ENCODE measurements around the gene GATAD2A. TPM values are rescaled to one million over a fixed set of nuclear protein-coding genes. Genes with fewer than 3 reads are reported as not detected.
"Not testable (repeated sequence)": the region's sequence is repeated elsewhere in the genome, so short reads cannot be mapped to it uniquely, and the experiment has no call there.

The GATAD2A gene
- total and polyA plus RNA-seq, 2 of the 13 experiments (the other 11 are each of a cell fraction or from before 2014, with no cell fraction given) = 16.8 to 28.6 TPM

- Histone ChIP-seq H3K27ac (ENCODE audit: extremely low read length, insufficient read depth, low read length) (peak overlapping the region; percentile 75), H3K4me2 (ENCODE audit: low read depth, low read length) (peak overlapping the region; percentile 81), H3K4me3 (replicated peaks in 1 of 3; ENCODE audit: insufficient read depth in 1 of 3, low read depth in 2 of 3, low read length in 3 of 3) (peak overlapping the region in 2 of 3 experiments; percentile 34 to 41; a peak in 2 of 6 replicates), H3K79me2 (ENCODE audit: insufficient read depth, low read length) (peaks cover 66% of the 10 kb centered on the region), H3K9ac (ENCODE audit: insufficient read depth, low read depth, low read length) (peak overlapping the region; percentile 62; the same call in 1 of the 2 replicates), H3K4me1 (ENCODE audit: insufficient read depth, low read length) (peaks cover 69% of the 10 kb centered on the region)
- 92% methylated on average over 12 of the region's 12 CpGs for WGBS (ENCODE audit: low lambda C conversion rate)
- in situ Hi-C loops (cut with HindIII; ENCODE audit: extremely low pct_ligation_motif_present, low pct_unique_long_range_greater_than_20kb); ATAC-seq; FAIRE-seq; DNase-seq (ENCODE audit: low spot score); H3K9me3 ChIP-seq (ENCODE audit: low read length); H4K20me1 ChIP-seq (ENCODE audit: insufficient read depth, low read length); CTCF ChIA-PET (ENCODE audit: low intra/inter-chr PET ratio, low total read pairs); H3K27me3 ChIP-seq (ENCODE audit: control insufficient read depth in 1 of 2, insufficient read depth in 2 of 2, low read length in 2 of 2); H2AFZ ChIP-seq (ENCODE audit: low read length); H3K36me3 ChIP-seq (replicated peaks in 1 of 2; ENCODE audit: control insufficient read depth in 1 of 2, insufficient read depth in 2 of 2, low read length in 2 of 2); BruUV-seq (replicated peaks): not testable (repeated sequence)
- POLR2A ChIA-PET = interaction anchor here (1.1 to 1.8 kb wide), 3 partner anchors 16 to 22 kb away, joined by 3 to 6 read pairs (median 3); partner anchors contain the start of gene GATAD2A
- intact Hi-C loops (cut with micrococcal nuclease; ENCODE audit: unreplicated experiment) = loop anchor here (2.0 kb wide), 1 partner anchor 13 kb away; no protein-coding TSS in a partner anchor
- TF ChIP-seq KLF12 (CRISPR knock-in tag; IDR thresholded peaks at IDR 0.05; ENCODE audit: borderline replicate concordance) = 0 out of 2 replicates have a peak, but pooled peaks have one; percentile 0
Observed at GRCh38 chr19:19389683-19390082, 15.8 kb upstream of the GATAD2A start.

- H3K4me2 ChIP-seq (ENCODE audit: low read depth, low read length); H2AFZ ChIP-seq (ENCODE audit: low read length): not testable (repeated sequence)
- 93% methylated on average over 7 of the region's 7 CpGs for WGBS (ENCODE audit: low lambda C conversion rate)
Observed at GRCh38 chr19:19394333-19394732, 11.1 kb upstream of the GATAD2A start.

More at GRCh38 chr19:19394333-19394732, 11.1 kb upstream of the GATAD2A start:
- H3K9me3 ChIP-seq (ENCODE audit: low read length); H3K9ac ChIP-seq (ENCODE audit: insufficient read depth, low read depth, low read length); FAIRE-seq; H3K27me3 ChIP-seq (ENCODE audit: control insufficient read depth in 1 of 2, insufficient read depth in 2 of 2, low read length in 2 of 2); H3K4me3 ChIP-seq (replicated peaks in 1 of 3; ENCODE audit: insufficient read depth in 1 of 3, low read depth in 2 of 3, low read length in 3 of 3); H3K27ac ChIP-seq (ENCODE audit: extremely low read length, insufficient read depth, low read length); ATAC-seq; intact Hi-C loops (cut with micrococcal nuclease; ENCODE audit: unreplicated experiment); DNase-seq (ENCODE audit: low spot score); H3K36me3 ChIP-seq (replicated peaks in 1 of 2; ENCODE audit: control insufficient read depth in 1 of 2, insufficient read depth in 2 of 2, low read length in 2 of 2); BruUV-seq (replicated peaks); in situ Hi-C loops (cut with HindIII; ENCODE audit: extremely low pct_ligation_motif_present, low pct_unique_long_range_greater_than_20kb); CTCF ChIA-PET (ENCODE audit: low intra/inter-chr PET ratio, low total read pairs); H4K20me1 ChIP-seq (ENCODE audit: insufficient read depth, low read length): not testable (repeated sequence)
- Histone ChIP-seq H3K79me2 (ENCODE audit: insufficient read depth, low read length) (peaks cover 60% of the 10 kb centered on the region), H3K4me1 (ENCODE audit: insufficient read depth, low read length) (peaks cover 41% of the 10 kb centered on the region)
- POLR2A ChIA-PET = interaction anchor here (1.6 kb wide), 1 partner anchor 11 kb away, joined by 3 read pairs; the partner anchor contains the start of gene GATAD2A
